A549 treated with Hydrocortisone at 1 μM for 4 hours (cell line): ENCODE measurements around the gene JAG2. TPM values are rescaled to one million over a fixed set of nuclear protein-coding genes. Genes with fewer than 3 reads are reported as not detected.

ENCODE experiments used
- total RNA-seq: library from RNA; stranded (reverse); fragments of 200-300 nt; extraction: Qiagen RNA extraction; gene quantifications from 5 replicates; pipeline ENCODE4 v1.2.3, GENCODE V29; 2022

The JAG2 gene
- 20.6 to 25.9 TPM (median 24.0 TPM) in 5 replicates for total RNA-seq

GRCh38 chr14:105168496-105168978 is at the start of gene JAG2:
TSS of gene JAG2 (minus strand) at chr14:105168776. CDS start at chr14:105168420, 356 bp downstream.

GRCh38 chr14:105180592-105181548 is 12.3 kb upstream of the JAG2 start, which contains the start of gene NUDT14:
TSS of gene NUDT14 (minus strand) at chr14:105181312. CDS start at chr14:105181209, 103 bp downstream.

Other genes starting within 250 kb of the JAG2 start
- gene PLD4, start 243.9 kb downstream of the JAG2 start, total RNA-seq, result 0.05 to 0.13 TPM (median 0.05 TPM) in 4 of 5 replicates, not detected in the other
- 194 to 278 TPM (median 207 TPM) in 5 replicates for gene AHNAK2, start 190.4 kb downstream of the JAG2 start, total RNA-seq
- 14.5 to 17.8 TPM (median 17.0 TPM) in 5 replicates for gene CLBA1, start 183.0 kb downstream of the JAG2 start, total RNA-seq
- 44.5 to 51.7 TPM (median 46.7 TPM) in 5 replicates for gene CDCA4, start 147.7 kb downstream of the JAG2 start, total RNA-seq
- 0.49 to 0.64 TPM (median 0.51 TPM) in 5 replicates for gene GPR132, start 103.3 kb downstream of the JAG2 start, total RNA-seq
- 21.0 to 46.0 TPM (median 40.7 TPM) in 5 replicates for gene NUDT14, start 12.5 kb upstream of the JAG2 start, total RNA-seq
- gene BTBD6, start 79.8 kb upstream of the JAG2 start, total RNA-seq, result 34.7 to 45.9 TPM (median 41.4 TPM) in 5 replicates
- 24.9 to 27.6 TPM (median 26.4 TPM) in 5 replicates for gene BRF1, start 132.2 kb upstream of the JAG2 start, total RNA-seq
- gene PACS2, start 146.0 kb upstream of the JAG2 start, total RNA-seq, result 22.7 to 28.3 TPM (median 24.5 TPM) in 5 replicates
- gene TEX22, start 229.8 kb upstream of the JAG2 start, total RNA-seq, result 0.32 to 0.84 TPM (median 0.36 TPM) in 5 replicates